22Rv1 (cell line): Measurements from ENCODE around the gene PDE2A.

Experiments used
- H3K27ac ChIP-seq: fragments of 450-650 bp; 2 replicates; pipeline ENCODE4 v1.5.1; 2017
- CTCF ChIP-seq: fragments of 450-650 bp; IDR thresholded peaks from 2 replicates; pipeline ENCODE4 v1.5.1; 2017; ENCODE audit warnings: mild to moderate bottlenecking
- ZFX ChIP-seq: fragments of 450-650 bp; IDR thresholded peaks from 2 replicates; pipeline ENCODE4 v1.6.1; 2017; ENCODE audit warnings: antibody characterized with exemption, borderline replicate concordance

Gene PDE2A

GRCh38 chr11:72617080-72617762, 57.0 kb downstream of the PDE2A start:
- H3K27ac ChIP-seq, result no peak overlapping the region
- TF ChIP-seq ZFX, result no peak
- no peak for TF ChIP-seq CTCF

GRCh38 chr11:72616655-72617054, 57.6 kb downstream of the PDE2A start:
- H3K27ac ChIP-seq, result no peak overlapping the region
- no peak for TF ChIP-seq ZFX
- no peak for TF ChIP-seq CTCF

- H3K27ac ChIP-seq, result no peak overlapping the region
Observed at GRCh38 chr11:72615329-72615728, 58.9 kb downstream of the PDE2A start.

GRCh38 chr11:72614381-72614780, 59.8 kb downstream of the PDE2A start:
- TF ChIP-seq ZFX (no peak), CTCF (no peak)
- no peak overlapping the region for H3K27ac ChIP-seq

More at GRCh38 chr11:72615329-72615728, 58.9 kb downstream of the PDE2A start:
- TF ChIP-seq ZFX, result no peak
- no peak for TF ChIP-seq CTCF

- H3K27ac ChIP-seq, result no peak overlapping the region
- TF ChIP-seq ZFX (no peak), CTCF (no peak)
Observed at GRCh38 chr11:72613977-72614376, 60.2 kb downstream of the PDE2A start.

- TF ChIP-seq ZFX (no peak), CTCF (no peak)
- H3K27ac ChIP-seq, result no peak overlapping the region
Observed at GRCh38 chr11:72613450-72613849, 60.8 kb downstream of the PDE2A start.

GRCh38 chr11:72609476-72609875, 64.7 kb downstream of the PDE2A start:
- H3K27ac ChIP-seq, result no peak overlapping the region
- no peak for TF ChIP-seq CTCF
- TF ChIP-seq ZFX, result no peak
